HEK293 (cell line): ENCODE results near the gene GARRE1.

Experiments
- EGR2 ChIP-seq: fragments of 450-650 bp; formaldehyde crosslinking; IDR thresholded peaks from 2 replicates; pipeline ENCODE4 v1.5.1; 2016; ENCODE audit warnings: low read depth, missing biosample characterization, missing genetic modification characterization
- IKZF3 ChIP-seq: fragments of 450-650 bp; IDR thresholded peaks from 2 replicates; pipeline ENCODE4 v1.5.0; 2018; ENCODE audit warnings: missing biosample characterization, mild to moderate bottlenecking, missing genetic modification characterization, moderate library complexity
- INSM2 ChIP-seq: fragments of 450-650 bp; formaldehyde crosslinking; IDR thresholded peaks from 2 replicates; pipeline ENCODE4 v1.5.1; 2016; ENCODE audit warnings: missing biosample characterization, missing genetic modification characterization
- KLF16 ChIP-seq: fragments of 450-650 bp; formaldehyde crosslinking; IDR thresholded peaks from 2 replicates; pipeline ENCODE4 v1.5.1; 2017; ENCODE audit warnings: missing biosample characterization, missing genetic modification characterization
- MYNN ChIP-seq: fragments of 450-650 bp; formaldehyde crosslinking; IDR thresholded peaks from 2 replicates; pipeline ENCODE4 v1.5.1; 2016; ENCODE audit warnings: missing biosample characterization, missing genetic modification characterization, borderline replicate concordance
- ZBTB1 ChIP-seq: fragments of 450-650 bp; formaldehyde crosslinking; IDR thresholded peaks from 2 replicates; pipeline ENCODE4 v1.5.1; 2016; ENCODE audit warnings: missing biosample characterization, missing genetic modification characterization
- ZNF133 ChIP-seq: fragments of 450-650 bp; formaldehyde crosslinking; IDR thresholded peaks from 2 replicates; pipeline ENCODE4 v1.5.1; 2016; ENCODE audit warnings: missing biosample characterization, missing genetic modification characterization
- ZNF140 ChIP-seq: fragments of 450-650 bp; formaldehyde crosslinking; IDR thresholded peaks from 2 replicates; pipeline ENCODE4 v1.5.1; 2016; ENCODE audit warnings: missing biosample characterization, missing genetic modification characterization
- ZNF175 ChIP-seq: fragments of 450-650 bp; formaldehyde crosslinking; IDR thresholded peaks from 2 replicates; pipeline ENCODE4 v1.5.1; 2016; ENCODE audit warnings: missing biosample characterization, missing genetic modification characterization
- ZNF202 ChIP-seq: fragments of 450-650 bp; formaldehyde crosslinking; IDR thresholded peaks from 2 replicates; pipeline ENCODE4 v1.5.1; 2016; ENCODE audit warnings: missing biosample characterization, missing genetic modification characterization, borderline replicate concordance
- ZNF423 ChIP-seq: fragments of 450-650 bp; formaldehyde crosslinking; IDR thresholded peaks from 2 replicates; pipeline ENCODE4 v1.5.1; 2016; ENCODE audit warnings: missing biosample characterization, missing genetic modification characterization
- ZNF510 ChIP-seq: fragments of 450-650 bp; formaldehyde crosslinking; IDR thresholded peaks from 2 replicates; pipeline ENCODE4 v1.5.1; 2018; ENCODE audit warnings: mild to moderate bottlenecking, missing genetic modification characterization, missing biosample characterization; ENCODE audit not compliant: insufficient replicate concordance
- ZNF560 ChIP-seq: fragments of 450-650 bp; formaldehyde crosslinking; IDR thresholded peaks from 2 replicates; pipeline ENCODE4 v1.5.1; 2017; ENCODE audit warnings: missing biosample characterization, missing genetic modification characterization, borderline replicate concordance
- ZNF621 ChIP-seq: fragments of 450-650 bp; formaldehyde crosslinking; IDR thresholded peaks from 2 replicates; pipeline ENCODE4 v1.5.1; 2017; ENCODE audit warnings: missing biosample characterization, missing genetic modification characterization
- ZNF677 ChIP-seq: fragments of 450-650 bp; IDR thresholded peaks from 2 replicates; pipeline ENCODE4 v1.5.0; 2018; ENCODE audit warnings: missing biosample characterization, mild to moderate bottlenecking, missing genetic modification characterization, moderate library complexity
- ZNF777 ChIP-seq: fragments of 450-650 bp; formaldehyde crosslinking; IDR thresholded peaks from 2 replicates; pipeline ENCODE4 v1.5.1; 2017; ENCODE audit warnings: missing biosample characterization, missing genetic modification characterization, borderline replicate concordance
- TF ChIP-seq, protein P1 (sequence below): fragments of 450-650 bp; formaldehyde crosslinking; IDR thresholded peaks from 2 replicates; pipeline ENCODE4 v1.5.1; 2016; ENCODE audit warnings: missing biosample characterization, missing genetic modification characterization
- TF ChIP-seq, protein P2 (sequence below): fragments of 450-650 bp; formaldehyde crosslinking; conservative IDR thresholded peaks from 2 replicates; pipeline ENCODE4 v1.5.1; 2016; ENCODE audit warnings: low read depth, missing biosample characterization, missing genetic modification characterization
- TF ChIP-seq, protein P3 (sequence below): fragments of 450-650 bp; formaldehyde crosslinking; IDR thresholded peaks from 2 replicates; pipeline ENCODE4 v1.5.1; 2017; ENCODE audit warnings: missing biosample characterization, missing genetic modification characterization
- TF ChIP-seq, protein P4 (sequence below): fragments of 450-650 bp; formaldehyde crosslinking; IDR thresholded peaks from 2 replicates; pipeline ENCODE4 v1.5.1; 2016; ENCODE audit warnings: missing biosample characterization, missing genetic modification characterization
- TF ChIP-seq, protein P5 (sequence below): fragments of 450-650 bp; formaldehyde crosslinking; IDR thresholded peaks from 2 replicates; pipeline ENCODE4 v1.5.1; 2016; ENCODE audit warnings: missing biosample characterization, missing genetic modification characterization
- TF ChIP-seq, protein P6 (sequence below): fragments of 450-650 bp; formaldehyde crosslinking; IDR thresholded peaks from 2 replicates; pipeline ENCODE4 v1.5.1; 2016; ENCODE audit warnings: missing biosample characterization, missing genetic modification characterization, borderline replicate concordance

The GARRE1 gene

GRCh38 chr19:34259367-34260095, 5.2 kb downstream of the GARRE1 start (continued):
- TF ChIP-seq, protein P1, sequence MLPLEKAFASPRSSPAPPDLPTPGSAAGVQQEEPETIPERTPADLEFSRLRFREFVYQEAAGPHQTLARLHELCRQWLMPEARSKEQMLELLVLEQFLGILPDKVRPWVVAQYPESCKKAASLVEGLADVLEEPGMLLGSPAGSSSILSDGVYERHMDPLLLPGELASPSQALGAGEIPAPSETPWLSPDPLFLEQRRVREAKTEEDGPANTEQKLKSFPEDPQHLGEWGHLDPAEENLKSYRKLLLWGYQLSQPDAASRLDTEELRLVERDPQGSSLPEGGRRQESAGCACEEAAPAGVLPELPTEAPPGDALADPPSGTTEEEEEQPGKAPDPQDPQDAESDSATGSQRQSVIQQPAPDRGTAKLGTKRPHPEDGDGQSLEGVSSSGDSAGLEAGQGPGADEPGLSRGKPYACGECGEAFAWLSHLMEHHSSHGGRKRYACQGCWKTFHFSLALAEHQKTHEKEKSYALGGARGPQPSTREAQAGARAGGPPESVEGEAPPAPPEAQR (tag by site-specific recombination) = no peak
- TF ChIP-seq ZBTB1 (tag by site-specific recombination) (no peak), ZNF560 (tag by site-specific recombination) (no peak), MYNN (tag by site-specific recombination) (no peak), ZNF202 (tag by site-specific recombination) (no peak), ZNF777 (tag by site-specific recombination) (no peak), ZNF140 (tag by site-specific recombination) (no peak), INSM2 (tag by site-specific recombination) (no peak), EGR2 (no peak), KLF16 (tag by site-specific recombination) (no peak), ZNF677 (tag by site-specific recombination) (no peak), ZNF423 (tag by site-specific recombination) (no peak), IKZF3 (tag by site-specific recombination) (peak; percentile 32), ZNF133 (no peak), ZNF621 (tag by site-specific recombination) (no peak), ZNF175 (tag by site-specific recombination) (no peak), ZNF510 (tag by site-specific recombination) (no peak)
- TF ChIP-seq, protein P2, sequence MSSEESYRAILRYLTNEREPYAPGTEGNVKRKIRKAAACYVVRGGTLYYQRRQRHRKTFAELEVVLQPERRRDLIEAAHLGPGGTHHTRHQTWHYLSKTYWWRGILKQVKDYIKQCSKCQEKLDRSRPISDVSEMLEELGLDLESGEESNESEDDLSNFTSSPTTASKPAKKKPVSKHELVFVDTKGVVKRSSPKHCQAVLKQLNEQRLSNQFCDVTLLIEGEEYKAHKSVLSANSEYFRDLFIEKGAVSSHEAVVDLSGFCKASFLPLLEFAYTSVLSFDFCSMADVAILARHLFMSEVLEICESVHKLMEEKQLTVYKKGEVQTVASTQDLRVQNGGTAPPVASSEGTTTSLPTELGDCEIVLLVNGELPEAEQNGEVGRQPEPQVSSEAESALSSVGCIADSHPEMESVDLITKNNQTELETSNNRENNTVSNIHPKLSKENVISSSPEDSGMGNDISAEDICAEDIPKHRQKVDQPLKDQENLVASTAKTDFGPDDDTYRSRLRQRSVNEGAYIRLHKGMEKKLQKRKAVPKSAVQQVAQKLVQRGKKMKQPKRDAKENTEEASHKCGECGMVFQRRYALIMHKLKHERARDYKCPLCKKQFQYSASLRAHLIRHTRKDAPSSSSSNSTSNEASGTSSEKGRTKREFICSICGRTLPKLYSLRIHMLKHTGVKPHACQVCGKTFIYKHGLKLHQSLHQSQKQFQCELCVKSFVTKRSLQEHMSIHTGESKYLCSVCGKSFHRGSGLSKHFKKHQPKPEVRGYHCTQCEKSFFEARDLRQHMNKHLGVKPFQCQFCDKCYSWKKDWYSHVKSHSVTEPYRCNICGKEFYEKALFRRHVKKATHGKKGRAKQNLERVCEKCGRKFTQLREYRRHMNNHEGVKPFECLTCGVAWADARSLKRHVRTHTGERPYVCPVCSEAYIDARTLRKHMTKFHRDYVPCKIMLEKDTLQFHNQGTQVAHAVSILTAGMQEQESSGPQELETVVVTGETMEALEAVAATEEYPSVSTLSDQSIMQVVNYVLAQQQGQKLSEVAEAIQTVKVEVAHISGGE = 0 out of 2 replicates have a peak, but pooled peaks have one; percentile 26
- TF ChIP-seq, protein P3, sequence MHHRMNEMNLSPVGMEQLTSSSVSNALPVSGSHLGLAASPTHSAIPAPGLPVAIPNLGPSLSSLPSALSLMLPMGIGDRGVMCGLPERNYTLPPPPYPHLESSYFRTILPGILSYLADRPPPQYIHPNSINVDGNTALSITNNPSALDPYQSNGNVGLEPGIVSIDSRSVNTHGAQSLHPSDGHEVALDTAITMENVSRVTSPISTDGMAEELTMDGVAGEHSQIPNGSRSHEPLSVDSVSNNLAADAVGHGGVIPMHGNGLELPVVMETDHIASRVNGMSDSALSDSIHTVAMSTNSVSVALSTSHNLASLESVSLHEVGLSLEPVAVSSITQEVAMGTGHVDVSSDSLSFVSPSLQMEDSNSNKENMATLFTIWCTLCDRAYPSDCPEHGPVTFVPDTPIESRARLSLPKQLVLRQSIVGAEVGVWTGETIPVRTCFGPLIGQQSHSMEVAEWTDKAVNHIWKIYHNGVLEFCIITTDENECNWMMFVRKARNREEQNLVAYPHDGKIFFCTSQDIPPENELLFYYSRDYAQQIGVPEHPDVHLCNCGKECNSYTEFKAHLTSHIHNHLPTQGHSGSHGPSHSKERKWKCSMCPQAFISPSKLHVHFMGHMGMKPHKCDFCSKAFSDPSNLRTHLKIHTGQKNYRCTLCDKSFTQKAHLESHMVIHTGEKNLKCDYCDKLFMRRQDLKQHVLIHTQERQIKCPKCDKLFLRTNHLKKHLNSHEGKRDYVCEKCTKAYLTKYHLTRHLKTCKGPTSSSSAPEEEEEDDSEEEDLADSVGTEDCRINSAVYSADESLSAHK (tag by site-specific recombination) = peak; percentile 36; the same call in 1 of the 2 replicates
- TF ChIP-seq, protein P4, sequence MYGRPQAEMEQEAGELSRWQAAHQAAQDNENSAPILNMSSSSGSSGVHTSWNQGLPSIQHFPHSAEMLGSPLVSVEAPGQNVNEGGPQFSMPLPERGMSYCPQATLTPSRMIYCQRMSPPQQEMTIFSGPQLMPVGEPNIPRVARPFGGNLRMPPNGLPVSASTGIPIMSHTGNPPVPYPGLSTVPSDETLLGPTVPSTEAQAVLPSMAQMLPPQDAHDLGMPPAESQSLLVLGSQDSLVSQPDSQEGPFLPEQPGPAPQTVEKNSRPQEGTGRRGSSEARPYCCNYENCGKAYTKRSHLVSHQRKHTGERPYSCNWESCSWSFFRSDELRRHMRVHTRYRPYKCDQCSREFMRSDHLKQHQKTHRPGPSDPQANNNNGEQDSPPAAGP = no peak
- TF ChIP-seq, protein P5, sequence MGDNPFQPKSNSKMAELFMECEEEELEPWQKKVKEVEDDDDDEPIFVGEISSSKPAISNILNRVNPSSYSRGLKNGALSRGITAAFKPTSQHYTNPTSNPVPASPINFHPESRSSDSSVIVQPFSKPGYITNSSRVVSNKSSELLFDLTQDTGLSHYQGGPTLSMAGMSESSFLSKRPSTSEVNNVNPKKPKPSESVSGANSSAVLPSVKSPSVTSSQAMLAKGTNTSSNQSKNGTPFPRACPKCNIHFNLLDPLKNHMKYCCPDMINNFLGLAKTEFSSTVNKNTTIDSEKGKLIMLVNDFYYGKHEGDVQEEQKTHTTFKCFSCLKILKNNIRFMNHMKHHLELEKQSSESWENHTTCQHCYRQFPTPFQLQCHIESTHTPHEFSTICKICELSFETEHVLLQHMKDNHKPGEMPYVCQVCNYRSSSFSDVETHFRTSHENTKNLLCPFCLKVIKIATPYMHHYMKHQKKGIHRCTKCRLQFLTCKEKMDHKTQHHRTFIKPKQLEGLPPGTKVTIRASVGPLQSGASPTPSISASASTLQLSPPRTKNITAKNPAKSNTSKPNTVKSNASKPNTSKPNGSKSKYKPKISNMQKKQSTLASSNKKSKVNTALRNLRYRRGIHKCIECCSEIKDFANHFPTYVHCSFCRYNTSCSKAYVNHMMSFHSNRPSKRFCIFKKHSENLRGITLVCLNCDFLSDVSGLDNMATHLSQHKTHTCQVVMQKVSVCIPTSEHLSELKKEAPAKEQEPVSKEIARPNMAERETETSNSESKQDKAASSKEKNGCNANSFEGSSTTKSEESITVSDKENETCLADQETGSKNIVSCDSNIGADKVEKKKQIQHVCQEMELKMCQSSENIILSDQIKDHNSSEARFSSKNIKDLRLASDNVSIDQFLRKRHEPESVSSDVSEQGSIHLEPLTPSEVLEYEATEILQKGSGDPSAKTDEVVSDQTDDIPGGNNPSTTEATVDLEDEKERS (tag by site-specific recombination) = no peak
- TF ChIP-seq, protein P6, sequence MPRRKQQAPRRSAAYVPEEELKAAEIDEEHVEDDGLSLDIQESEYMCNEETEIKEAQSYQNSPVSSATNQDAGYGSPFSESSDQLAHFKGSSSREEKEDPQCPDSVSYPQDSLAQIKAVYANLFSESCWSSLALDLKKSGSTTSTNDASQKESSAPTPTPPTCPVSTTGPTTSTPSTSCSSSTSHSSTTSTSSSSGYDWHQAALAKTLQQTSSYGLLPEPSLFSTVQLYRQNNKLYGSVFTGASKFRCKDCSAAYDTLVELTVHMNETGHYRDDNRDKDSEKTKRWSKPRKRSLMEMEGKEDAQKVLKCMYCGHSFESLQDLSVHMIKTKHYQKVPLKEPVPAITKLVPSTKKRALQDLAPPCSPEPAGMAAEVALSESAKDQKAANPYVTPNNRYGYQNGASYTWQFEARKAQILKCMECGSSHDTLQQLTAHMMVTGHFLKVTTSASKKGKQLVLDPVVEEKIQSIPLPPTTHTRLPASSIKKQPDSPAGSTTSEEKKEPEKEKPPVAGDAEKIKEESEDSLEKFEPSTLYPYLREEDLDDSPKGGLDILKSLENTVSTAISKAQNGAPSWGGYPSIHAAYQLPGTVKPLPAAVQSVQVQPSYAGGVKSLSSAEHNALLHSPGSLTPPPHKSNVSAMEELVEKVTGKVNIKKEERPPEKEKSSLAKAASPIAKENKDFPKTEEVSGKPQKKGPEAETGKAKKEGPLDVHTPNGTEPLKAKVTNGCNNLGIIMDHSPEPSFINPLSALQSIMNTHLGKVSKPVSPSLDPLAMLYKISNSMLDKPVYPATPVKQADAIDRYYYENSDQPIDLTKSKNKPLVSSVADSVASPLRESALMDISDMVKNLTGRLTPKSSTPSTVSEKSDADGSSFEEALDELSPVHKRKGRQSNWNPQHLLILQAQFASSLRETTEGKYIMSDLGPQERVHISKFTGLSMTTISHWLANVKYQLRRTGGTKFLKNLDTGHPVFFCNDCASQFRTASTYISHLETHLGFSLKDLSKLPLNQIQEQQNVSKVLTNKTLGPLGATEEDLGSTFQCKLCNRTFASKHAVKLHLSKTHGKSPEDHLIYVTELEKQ = no peak
